Adrenal gland (tissue), 12 donors: ENCODE measurements around the gene NPY. TPM values are rescaled to one million over a fixed set of nuclear protein-coding genes. Genes with fewer than 3 reads are reported as not detected.

Experiments
- DNase-seq, 7 donors: peaks; one replicate each; pipeline ENCODE4 v3.0.0-alpha.2; 2019 to 2020
- H3K27ac ChIP-seq, 5 donors: fragments of 200-600 bp; sonication (generic) in 4 of 5; 1 replicate in 3 of 5; 2 replicates in 2 of 5; pipeline versions ENCODE4 v1.5.1 to v1.8.0; 2016 to 2020; ENCODE audit warnings: mild to moderate bottlenecking in 1 of 5
- H3K27me3 ChIP-seq: fragments of 200-600 bp; 2 replicates; pipeline ENCODE4 v1.8.0; 2021
- H3K36me3 ChIP-seq, 2 donors: fragments of 200-600 bp; replicated peaks in 1 of 2; 1 replicate in 1 of 2; 2 replicates in 1 of 2; pipeline versions ENCODE4 v1.5.1 to v1.8.0; 2018 to 2022
- H3K4me1 ChIP-seq, 2 donors: fragments of 200-600 bp; replicated peaks in 1 of 2; 1 replicate in 1 of 2; 2 replicates in 1 of 2; pipeline versions ENCODE4 v1.5.1 to v1.8.0; 2018 to 2021
- H3K4me3 ChIP-seq, 4 donors: fragments of 200-600 bp; sonication (generic) in 3 of 4; one replicate each; pipeline ENCODE4 v1.5.1; 2016 to 2018
- H3K9me3 ChIP-seq, 3 donors: fragments of 200-600 bp; sonication (generic) in 1 of 3; replicated peaks in 1 of 3; 1 replicate in 2 of 3; 2 replicates in 1 of 3; pipeline versions ENCODE4 v1.5.1 to v1.8.0; 2016 to 2021
- CTCF ChIP-seq, 6 experiments: fragments of 450-650 bp in 4 of 6; fragments of 200-600 bp in 2 of 6; sonication (generic) in 1 of 6; IDR thresholded peaks; 1 replicate in 5 of 6; 2 replicates in 1 of 6; pipeline versions ENCODE4 v1.5.1 to v1.8.0; 2016 to 2021; ENCODE audit warnings: antibody characterized with exemption in 6 of 6, mild to moderate bottlenecking in 2 of 6, moderate library complexity in 1 of 6
- POLR2A ChIP-seq, 2 donors: fragments of 450-650 bp; IDR thresholded peaks; one replicate each; pipeline ENCODE4 v1.6.1; 2017; ENCODE audit warnings: antibody characterized with exemption in 2 of 2, mild to moderate bottlenecking in 2 of 2, moderate library complexity in 1 of 2
- WGBS, 4 donors: extraction: QIAGEN DNeasy Blood & Tissue Kit in 2 of 4; methylation state at CpG; one replicate each; pipeline versions ENCODE4 v1.1.5 to v1.1.7; 2013 to 2017; 5-methylcytosine and 5-hydroxymethylcytosine counted together
- intact Hi-C, 2 donors: fragments of 100-400 bp; cut with DNase I; formaldehyde crosslinking; loops; one replicate each; pipeline versions ENCODE4 v1.14.1 to v1.15.0; 2022 to 2023
- polyA plus RNA-seq, 3 donors: library from polyadenylated mRNA; stranded (reverse); fragments of 200-250 nt in 2 of 3; fragments of 350-450 nt in 1 of 3; fragmentation: Illumina TruSeq in 1 of 3; extraction: RNeasy Lipid Tissue Mini Kit (QIAGEN cat#74804) in 1 of 3; gene quantifications; one replicate each; pipeline ENCODE4 v1.2.3, GENCODE V29; 2013 to 2014
- total RNA-seq, 9 donors: library from RNA; depleted of rRNA in 4 of 9; stranded (reverse); fragments of >200 nt in 4 of 9; fragments of 120-200 nt in 1 of 9; fragmentation: NEBNext Ultra II Directional in 1 of 9; extraction: Animal tissue kit (Norgen Biotek cat#: 25700) in 1 of 9; gene quantifications; one replicate each; pipeline versions ENCODE4 v1.1.0 to v1.2.4, GENCODE V29; 2013 to 2023
- donor health status: healthy with polysubstance abuse.
- donor health status: Bipolar disorder and iron deficiency.
- donor health status: DM: yes; HTN: yes; CAD: no.
- donor health status: DM: no; HTN: no; CAD: no.
- donor health status: DM: no; HTN: no; CAD: no.
- donor health status: DM: yes; HTN: yes; CAD: no.

Gene NPY
- total and polyA plus RNA-seq, 12 donors: 1.3 to 268 (median 14.2) TPM; not detected in 2

- no peak for DNase-seq
- Histone ChIP-seq H3K27me3 (no peaks in the 10 kb centered on the region), H3K27ac (no peak overlapping the region), H3K9me3 (no peaks in the 10 kb centered on the region), H3K36me3 (no peaks in the 10 kb centered on the region), H3K4me1 (no peaks in the 10 kb centered on the region), H3K4me3 (no peak overlapping the region)
- TF ChIP-seq CTCF (IDR thresholded peaks at IDR 0.05) (no peak), POLR2A (IDR thresholded peaks at IDR 0.05) (no peak)
- intact Hi-C loops: no loop called here
Measured at GRCh38 chr7:24319209-24319608, 35.2 kb downstream of the NPY start.

- no peaks in the 10 kb centered on the region for H3K36me3 ChIP-seq
- H3K4me3 ChIP-seq: no peak overlapping the region
- WGBS, 4 donors: 44 to 54% (median 46%) methylated on average over 3 of the region's 3 CpGs
- no peaks in the 10 kb centered on the region for H3K4me1 ChIP-seq
- H3K9me3 ChIP-seq: no peaks in the 10 kb centered on the region
- no peak for DNase-seq
- intact Hi-C loops: no loop called here
- H3K27me3 ChIP-seq: no peaks in the 10 kb centered on the region
- H3K27ac ChIP-seq: no peak overlapping the region
- TF ChIP-seq POLR2A (IDR thresholded peaks at IDR 0.05): no peak
- no peak for TF ChIP-seq CTCF (IDR thresholded peaks at IDR 0.05)
Measured at GRCh38 chr7:24323961-24324480, 40.0 kb downstream of the NPY start.

DNA sequence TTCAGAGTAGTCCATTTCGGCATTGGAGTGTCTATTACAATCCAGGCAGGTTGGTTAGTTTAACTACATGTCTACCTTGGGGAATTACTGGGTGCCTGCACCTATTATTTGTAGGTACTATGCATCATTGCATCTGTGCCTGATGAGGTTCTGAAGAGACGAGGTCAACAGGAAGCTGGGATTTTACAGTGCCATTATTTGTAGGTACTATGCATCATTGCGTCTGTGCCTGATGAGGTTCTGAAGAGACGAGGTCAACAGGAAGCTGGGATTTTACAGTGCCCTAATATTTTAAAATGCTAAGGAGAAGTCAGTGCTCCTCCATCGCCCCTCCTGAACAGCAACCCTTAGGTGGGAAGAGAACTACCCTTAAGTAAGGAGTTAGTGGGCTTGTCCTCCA lies 41.7 kb downstream of the NPY start:
- WGBS, 4 donors: 66 to 81% (median 73%) methylated on average over 5 of the region's 5 CpGs
- no peak overlapping the region for H3K4me3 ChIP-seq
- H3K27me3 ChIP-seq: no peaks in the 10 kb centered on the region
- no peak overlapping the region for H3K27ac ChIP-seq
- H3K9me3 ChIP-seq: no peaks in the 10 kb centered on the region
- H3K4me1 ChIP-seq: no peaks in the 10 kb centered on the region
- TF ChIP-seq CTCF (IDR thresholded peaks at IDR 0.05): no peak
- intact Hi-C loops: no loop called here
- no peak for DNase-seq
- H3K36me3 ChIP-seq: no peaks in the 10 kb centered on the region

DNA sequence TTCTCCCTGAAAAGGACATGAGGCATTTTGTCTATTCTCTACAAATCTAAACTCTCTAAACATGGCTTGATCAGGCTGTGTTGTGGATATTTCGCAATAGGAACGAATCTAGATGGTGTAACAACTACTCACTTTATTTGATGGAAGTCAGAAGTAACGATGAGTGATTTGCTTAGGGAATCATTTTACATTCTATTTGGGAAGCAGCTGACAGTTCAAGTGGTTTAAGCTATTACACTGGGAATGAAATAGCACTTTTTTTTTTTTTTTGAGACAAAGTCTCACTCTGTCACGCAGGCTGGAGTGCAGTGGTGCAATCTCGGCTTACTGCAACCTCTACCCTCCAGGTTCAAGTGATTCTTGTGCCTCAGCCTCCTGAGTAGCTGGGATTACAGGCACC lies 44.1 kb downstream of the NPY start:
- Histone ChIP-seq H3K4me3 (no peak overlapping the region), H3K27ac (no peak overlapping the region), H3K36me3 (no peaks in the 10 kb centered on the region), H3K4me1 (no peaks in the 10 kb centered on the region), H3K9me3 (no peaks in the 10 kb centered on the region), H3K27me3 (no peaks in the 10 kb centered on the region)
- DNase-seq: no peak
- 68 to 73% (median 70%) methylated on average over 5 of the region's 5 CpGs for WGBS, 4 donors
- intact Hi-C loops: no loop called here
- TF ChIP-seq CTCF (IDR thresholded peaks at IDR 0.05) (no peak), POLR2A (IDR thresholded peaks at IDR 0.05) (no peak)
